Tibial artery (tissue), 4 donors: ENCODE measurements around the gene CCDC148.

Experiments used
- DNase-seq, 2 donors: peaks; one replicate each; pipeline ENCODE4 v3.0.0-alpha.2; 2019
- H3K27ac ChIP-seq, 2 donors: fragments of 200-600 bp; sonication (generic) in 1 of 2; 1 replicate in 1 of 2; 2 replicates in 1 of 2; pipeline ENCODE4 v1.5.1; 2018 to 2019; ENCODE audit warnings: mild to moderate bottlenecking in 1 of 2
- H3K27me3 ChIP-seq, 2 donors: fragments of 200-600 bp; sonication (generic) in 1 of 2; one replicate each; pipeline versions ENCODE4 v1.5.1 to v1.6.0; 2016 to 2019
- H3K36me3 ChIP-seq, 3 donors: fragments of 200-600 bp; sonication (generic) in 2 of 3; one replicate each; pipeline ENCODE4 v1.5.1; 2016 to 2019; ENCODE audit warnings: mild to moderate bottlenecking in 2 of 3
- H3K4me1 ChIP-seq, 4 donors: fragments of 200-600 bp; sonication (generic) in 2 of 4; 1 replicate in 3 of 4; 2 replicates in 1 of 4; pipeline ENCODE4 v1.5.1; 2016 to 2019
- H3K4me3 ChIP-seq, 2 donors: fragments of 200-600 bp; sonication (generic) in 1 of 2; 1 replicate in 1 of 2; 2 replicates in 1 of 2; pipeline ENCODE4 v1.5.1; 2018 to 2019; ENCODE audit warnings: mild to moderate bottlenecking in 2 of 2
- H3K9me3 ChIP-seq, 3 donors: fragments of 200-600 bp; sonication (generic) in 1 of 3; one replicate each; pipeline ENCODE4 v1.5.1; 2016 to 2019
- CTCF ChIP-seq, 2 experiments: fragments of 200-600 bp in 1 of 2; fragments of 450-650 bp in 1 of 2; IDR thresholded peaks; one replicate each; pipeline ENCODE4 v1.5.1; 2017 to 2019; ENCODE audit warnings: antibody characterized with exemption in 2 of 2, mild to moderate bottlenecking in 1 of 2, moderate library complexity in 1 of 2
- intact Hi-C: fragments of 100-400 bp; cut with DNase I; formaldehyde crosslinking; loops from one replicate; pipeline ENCODE4 v1.15.0; 2023; ENCODE audit warnings: low total_unique reads

Gene CCDC148

GRCh38 chr2:158323381-158323780, 133.2 kb downstream of the CCDC148 start:
- no peak for TF ChIP-seq CTCF (IDR thresholded peaks at IDR 0.05)
- intact Hi-C loops = no loop called here

GRCh38 chr2:158321264-158321663, 135.3 kb downstream of the CCDC148 start:
- H3K4me1 ChIP-seq = no peaks in the 10 kb centered on the region
- intact Hi-C loops = no loop called here
- no peak for TF ChIP-seq CTCF (IDR thresholded peaks at IDR 0.05)

More at GRCh38 chr2:158323381-158323780, 133.2 kb downstream of the CCDC148 start:
- no peaks in the 10 kb centered on the region for H3K36me3 ChIP-seq
- H3K4me1 ChIP-seq = no peaks in the 10 kb centered on the region
- H3K9me3 ChIP-seq = no peaks in the 10 kb centered on the region
- H3K4me3 ChIP-seq = no peak overlapping the region
- no peaks in the 10 kb centered on the region for H3K27me3 ChIP-seq
- DNase-seq = no peak
- no peak overlapping the region for H3K27ac ChIP-seq

GRCh38 chr2:158319269-158319668, 137.3 kb downstream of the CCDC148 start:
- intact Hi-C loops = no loop called here
- Histone ChIP-seq H3K36me3 (no peaks in the 10 kb centered on the region), H3K27ac (no peak overlapping the region), H3K4me3 (no peak overlapping the region), H3K27me3 (no peaks in the 10 kb centered on the region), H3K4me1 (no peaks in the 10 kb centered on the region), H3K9me3 (no peaks in the 10 kb centered on the region)
- TF ChIP-seq CTCF (IDR thresholded peaks at IDR 0.05) = no peak
- DNase-seq = no peak

More at GRCh38 chr2:158321264-158321663, 135.3 kb downstream of the CCDC148 start:
- no peaks in the 10 kb centered on the region for H3K27me3 ChIP-seq
- H3K4me3 ChIP-seq = no peak overlapping the region
- no peaks in the 10 kb centered on the region for H3K9me3 ChIP-seq
- DNase-seq = no peak
- no peaks in the 10 kb centered on the region for H3K36me3 ChIP-seq
- no peak overlapping the region for H3K27ac ChIP-seq

GRCh38 chr2:158317642-158318041, 138.9 kb downstream of the CCDC148 start:
- H3K9me3 ChIP-seq = no peaks in the 10 kb centered on the region
- H3K4me3 ChIP-seq = no peak overlapping the region
- H3K4me1 ChIP-seq = no peaks in the 10 kb centered on the region
- no peak overlapping the region for H3K27ac ChIP-seq
- no peaks in the 10 kb centered on the region for H3K27me3 ChIP-seq
- intact Hi-C loops = no loop called here
- DNase-seq = no peak
- no peak for TF ChIP-seq CTCF (IDR thresholded peaks at IDR 0.05)
- no peaks in the 10 kb centered on the region for H3K36me3 ChIP-seq

- TF ChIP-seq CTCF (IDR thresholded peaks at IDR 0.05) = no peak
- no peak overlapping the region for H3K4me3 ChIP-seq
- no peaks in the 10 kb centered on the region for H3K4me1 ChIP-seq
- intact Hi-C loops = no loop called here
- no peak for DNase-seq
- H3K27me3 ChIP-seq = no peaks in the 10 kb centered on the region
- no peaks in the 10 kb centered on the region for H3K36me3 ChIP-seq
- H3K27ac ChIP-seq = no peak overlapping the region
- no peaks in the 10 kb centered on the region for H3K9me3 ChIP-seq
These were observed 140.6 kb downstream of the CCDC148 start for GRCh38 chr2:158315803-158316414.

GRCh38 chr2:158315000-158315399, 141.6 kb downstream of the CCDC148 start:
- DNase-seq = no peak
- no peak overlapping the region for H3K4me3 ChIP-seq
- no peaks in the 10 kb centered on the region for H3K9me3 ChIP-seq
- no peaks in the 10 kb centered on the region for H3K27me3 ChIP-seq
- no peaks in the 10 kb centered on the region for H3K4me1 ChIP-seq
- no peak for TF ChIP-seq CTCF (IDR thresholded peaks at IDR 0.05)
- no peaks in the 10 kb centered on the region for H3K36me3 ChIP-seq
- no peak overlapping the region for H3K27ac ChIP-seq
- intact Hi-C loops = no loop called here
